T-cell (primary cell): ENCODE results near the gene TMA7B. TPM values are rescaled to one million over a fixed set of nuclear protein-coding genes. Genes with fewer than 3 reads are reported as not detected.
A peak's percentile ranks its signal among the peaks of the same experiment; 100 is the strongest.

Source experiments
- ATAC-seq, 4 experiments: fragments of 200-7000 bp in 3 of 4; fragments of 150-1000 bp in 1 of 4; cut with Tn5 transposase; replicated peaks in 1 of 4; 1 replicate in 3 of 4; 2 replicates in 1 of 4; pipeline ENCODE4 v1.10.0; 2021; ENCODE audit warnings: moderate library complexity in 3 of 4, mild to moderate bottlenecking in 2 of 4, moderate number of reproducible peaks in 1 of 4
- CTCF ChIA-PET, 2 donors: fragments of 300-600 bp; sonication (Branson Sonifier 250); formaldehyde crosslinking; loops; one replicate each; lab custom pipeline; 2022; ENCODE audit warnings: antibody characterized with exemption in 2 of 2; lab: Charles Lee
- POLR2A ChIA-PET, 2 donors: fragments of 300-600 bp; sonication (Branson Sonifier 250); formaldehyde crosslinking; loops; one replicate each; lab custom pipeline; 2022; ENCODE audit warnings: antibody characterized with exemption in 2 of 2; lab: Charles Lee
- DNase-seq, 35 experiments: peaks; one replicate each; pipeline versions ENCODE4 v3.0.0 to v3.0.0-alpha.2; 2013 to 2023
- H3K27ac ChIP-seq: one replicate; pipeline ENCODE4 v1.5.1; 2013; ENCODE audit warnings: low read length
- H3K27me3 ChIP-seq, 2 experiments: replicated peaks in 1 of 2; 1 replicate in 1 of 2; 2 replicates in 1 of 2; pipeline versions ENCODE4 v1.6.1 to v1.7.0; 2013; ENCODE audit warnings: low read length in 1 of 2, mixed read lengths in 1 of 2; ENCODE audit not compliant: control insufficient read depth in 2 of 2, insufficient read depth in 2 of 2; ENCODE audit errors: extremely low read depth in 1 of 2
- H3K36me3 ChIP-seq, 2 donors: 1 replicate in 1 of 2; 2 replicates in 1 of 2; pipeline versions ENCODE4 v1.6.1 to v1.7.0; 2013; ENCODE audit warnings: low read length in 1 of 2; ENCODE audit not compliant: control insufficient read depth in 2 of 2, insufficient read depth in 1 of 2; ENCODE audit errors: extremely low read depth in 1 of 2
- H3K4me1 ChIP-seq, 2 experiments: 1 replicate in 1 of 2; 2 replicates in 1 of 2; pipeline versions ENCODE4 v1.6.1 to v1.7.0; 2013; ENCODE audit warnings: low read length in 2 of 2, mixed read lengths in 1 of 2; ENCODE audit not compliant: insufficient read depth in 2 of 2, control insufficient read depth in 1 of 2; ENCODE audit errors: extremely low read depth in 1 of 2
- H3K4me3 ChIP-seq, 2 donors: 1 replicate in 1 of 2; 2 replicates in 1 of 2; pipeline versions ENCODE4 v1.5.1 to v1.7.0; 2013; ENCODE audit warnings: mild to moderate bottlenecking in 2 of 2, low read length in 1 of 2, moderate library complexity in 1 of 2; ENCODE audit not compliant: control insufficient read depth in 1 of 2; ENCODE audit errors: extremely low read depth in 1 of 2
- H3K9me3 ChIP-seq: 2 replicates; pipeline ENCODE4 v1.7.0; 2013
- H3K27ac Mint-ChIP-seq, 2 donors: one replicate each; pipeline ENCODE4 v1.8.0; 2020 to 2021; ENCODE audit warnings: mild to moderate bottlenecking in 2 of 2, mixed read lengths in 2 of 2
- H3K27me3 Mint-ChIP-seq, 2 donors: one replicate each; pipeline ENCODE4 v1.8.0; 2021 to 2022; ENCODE audit warnings: mixed read lengths in 2 of 2
- H3K36me3 Mint-ChIP-seq: one replicate; pipeline ENCODE4 v1.8.0; 2021; ENCODE audit warnings: mixed read lengths
- H3K4me1 Mint-ChIP-seq, 3 donors: one replicate each; pipeline ENCODE4 v1.8.0; 2020 to 2022; ENCODE audit warnings: mixed read lengths in 3 of 3, mild to moderate bottlenecking in 1 of 3
- H3K4me3 Mint-ChIP-seq, 3 donors: one replicate each; pipeline ENCODE4 v1.8.0; 2020 to 2022; ENCODE audit warnings: mild to moderate bottlenecking in 3 of 3, mixed read lengths in 3 of 3, moderate library complexity in 3 of 3
- H3K9me3 Mint-ChIP-seq, 3 donors: one replicate each; pipeline ENCODE4 v1.8.0; 2020 to 2022; ENCODE audit warnings: mixed read lengths in 3 of 3
- WGBS: methylation state at CpG from one replicate; pipeline ENCODE4 v1.1.5; 2013; ENCODE audit warnings: missing lambda C conversion rate; ENCODE audit not compliant: insufficient coverage; 5-methylcytosine and 5-hydroxymethylcytosine counted together
- total RNA-seq, 35 experiments: library from RNA in 6 of 35; stranded (reverse) in 6 of 35; fragments of 120-200 nt in 1 of 35; gene quantifications; one replicate each; pipeline versions ENCODE4 v1.2.1 to v1.2.4 and lab custom pipeline; 2013 to 2026

TMA7B gene
- total RNA-seq, 5 donors from 2014 or later (not counting 1 experiment from before 2014, with no cell fraction given), result 7.8 to 18.9 (median 9.0) TPM

DNA sequence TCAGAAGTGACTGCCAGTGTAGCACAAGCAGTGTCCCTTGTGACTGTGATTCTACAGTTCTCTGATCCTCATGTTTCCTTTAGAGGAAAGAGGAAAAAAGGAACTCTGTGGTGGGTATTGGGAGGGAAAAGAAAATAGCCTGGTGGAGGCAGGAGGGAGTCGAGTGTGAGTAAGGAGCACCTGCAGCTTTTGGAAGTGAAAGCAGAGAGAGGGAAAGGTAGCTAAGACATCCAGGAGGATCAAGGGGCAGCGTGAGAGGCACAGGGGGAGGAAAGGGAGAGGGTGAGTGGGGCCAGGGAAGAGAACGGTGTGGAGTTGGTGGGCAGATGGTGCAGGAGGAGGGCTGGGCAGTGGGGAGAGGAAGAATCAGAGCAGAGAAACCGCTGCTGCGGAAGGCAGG is 12.4 kb downstream of the TMA7B start:
- Histone ChIP-seq H3K9me3 (no peaks in the 10 kb centered on the region), H3K4me3 (no peak overlapping the region), H3K4me1 (no peaks in the 10 kb centered on the region), H3K36me3 (peaks cover 32 to 82% of the 10 kb centered on the region in 2 donors), H3K27me3 (no peaks in the 10 kb centered on the region), H3K27ac (no peak overlapping the region)
- no peaks in the 10 kb centered on the region for H3K27me3 Mint-ChIP-seq
- 90% methylated on average over 4 of the region's 5 CpGs for WGBS
- no peak for DNase-seq
- no peak for ATAC-seq
- H3K36me3 Mint-ChIP-seq, result peaks cover 73% of the 10 kb centered on the region
- no peak overlapping the region for H3K4me3 Mint-ChIP-seq
- POLR2A ChIA-PET, result interaction anchor here in 1 of 2 donors (0.6 kb wide), 1 partner anchor 20 kb away, joined by 3 read pairs; no protein-coding TSS in a partner anchor
- no peaks in the 10 kb centered on the region for H3K9me3 Mint-ChIP-seq
- H3K27ac Mint-ChIP-seq, result peak overlapping the region; percentile 39 to 80
- CTCF ChIA-PET, result interaction anchor here in 1 of 2 donors (0.8 kb wide), 1 partner anchor 31 kb away, joined by 4 read pairs; no protein-coding TSS in a partner anchor
- H3K4me1 Mint-ChIP-seq, result peaks cover 0 to 16% (median 0%) of the 10 kb centered on the region in 3 donors

DNA sequence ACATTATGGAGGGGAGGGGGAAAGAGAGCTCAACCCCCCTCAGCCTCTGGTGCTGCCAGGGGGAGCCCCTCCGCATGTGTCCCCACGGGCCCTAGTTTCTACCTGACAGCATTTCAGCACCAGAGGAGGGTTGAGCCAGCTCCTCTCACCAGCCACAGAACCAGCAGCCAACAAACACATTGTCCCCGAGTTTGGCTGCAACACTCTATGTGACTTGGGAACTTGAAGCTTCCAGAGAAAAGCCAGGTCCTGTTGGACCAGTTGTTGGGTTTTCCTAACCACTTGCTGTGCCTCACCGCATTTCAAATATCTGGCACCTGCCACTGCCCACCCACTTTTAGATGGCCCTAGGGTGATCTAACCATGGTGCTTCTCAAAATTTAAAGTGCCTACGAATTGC is 13.5 kb downstream of the TMA7B start:
- Mint-ChIP-seq H3K27ac (peak overlapping the region in 1 of 2 donors; percentile 39), H3K4me3 (no peak overlapping the region), H3K36me3 (peaks cover 65% of the 10 kb centered on the region), H3K27me3 (no peaks in the 10 kb centered on the region), H3K4me1 (peaks cover 0 to 12% (median 2%) of the 10 kb centered on the region in 3 donors), H3K9me3 (no peaks in the 10 kb centered on the region)
- Histone ChIP-seq H3K27ac (no peak overlapping the region), H3K27me3 (no peaks in the 10 kb centered on the region), H3K36me3 (peaks cover 32 to 72% of the 10 kb centered on the region in 2 donors), H3K4me3 (no peak overlapping the region), H3K9me3 (no peaks in the 10 kb centered on the region), H3K4me1 (no peaks in the 10 kb centered on the region)
- 77% methylated on average over 3 of the region's 5 CpGs for WGBS
- no peak for ATAC-seq
- ChIA-PET POLR2A (interaction anchor here in 1 of 2 donors (0.5 kb wide), 2 partner anchors 20 to 53 kb away, joined by 3 to 7 read pairs; no protein-coding TSS in a partner anchor), CTCF (interaction anchor here in 1 of 2 donors (0.6 kb wide), 1 partner anchor 20 kb away, joined by 4 read pairs; no protein-coding TSS in a partner anchor)
- DNase-seq, result no peak

DNA sequence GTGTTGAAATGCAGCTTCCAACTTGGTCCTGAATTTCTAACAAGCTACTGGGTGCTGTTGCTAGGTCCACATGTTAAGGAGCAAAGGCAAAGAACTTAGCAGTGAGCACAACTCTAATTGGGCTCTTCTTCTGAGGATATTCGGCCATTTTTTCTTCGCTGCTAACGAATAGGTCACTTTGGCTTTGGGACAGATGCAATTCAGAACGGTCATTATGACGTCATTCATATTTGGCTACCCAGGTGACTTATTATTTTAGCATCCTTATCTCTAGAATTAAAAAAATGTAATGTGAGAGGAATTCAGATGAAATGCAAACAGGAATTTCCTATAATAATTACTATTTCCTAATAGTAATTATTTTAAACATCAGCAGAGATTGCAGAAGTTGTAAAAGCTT is 13.9 kb downstream of the TMA7B start:
- Mint-ChIP-seq H3K9me3 (no peaks in the 10 kb centered on the region), H3K4me3 (no peak overlapping the region), H3K4me1 (peaks cover 3 to 11% (median 5%) of the 10 kb centered on the region in 3 donors), H3K36me3 (peaks cover 61% of the 10 kb centered on the region), H3K27me3 (no peaks in the 10 kb centered on the region), H3K27ac (peak overlapping the region in 1 of 2 donors; percentile 39)
- Histone ChIP-seq H3K4me3 (no peak overlapping the region), H3K4me1 (no peaks in the 10 kb centered on the region), H3K36me3 (peaks cover 32 to 67% of the 10 kb centered on the region in 2 donors), H3K27ac (no peak overlapping the region), H3K9me3 (no peaks in the 10 kb centered on the region), H3K27me3 (no peaks in the 10 kb centered on the region)
- DNase-seq (no peak), ATAC-seq (no peak)
- POLR2A ChIA-PET, result interaction anchor here in 1 of 2 donors (0.5 to 0.6 kb wide), 2 partner anchors 190 to 421 kb away, joined by 3 to 7 read pairs; no protein-coding TSS in a partner anchor
- CTCF ChIA-PET, result interaction anchor here in 1 of 2 donors (0.6 kb wide), 1 partner anchor 20 kb away, joined by 4 read pairs; no protein-coding TSS in a partner anchor
- WGBS, result no CpG with 5 or more reads among the region's 5 CpGs

DNA sequence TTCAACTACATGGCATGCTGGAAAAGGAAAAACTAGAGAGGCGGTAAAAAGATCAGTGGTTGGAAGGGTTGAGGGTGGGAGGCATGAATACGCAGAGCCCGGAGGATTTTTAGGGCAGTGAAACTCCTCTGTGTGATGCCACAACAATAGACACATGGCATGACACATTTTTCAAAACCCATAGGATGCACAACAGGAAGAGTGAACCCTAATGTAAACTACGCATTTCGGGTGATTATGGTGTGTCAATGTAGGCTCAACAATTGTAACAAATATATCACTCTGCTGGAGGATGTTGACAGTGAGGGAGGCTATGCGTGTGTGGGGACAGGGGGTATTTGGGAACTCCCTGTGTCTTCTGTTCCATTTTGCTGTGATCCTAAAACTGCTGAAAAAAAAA is 18.9 kb downstream of the TMA7B start:
- no peak overlapping the region for H3K4me3 Mint-ChIP-seq

DNA sequence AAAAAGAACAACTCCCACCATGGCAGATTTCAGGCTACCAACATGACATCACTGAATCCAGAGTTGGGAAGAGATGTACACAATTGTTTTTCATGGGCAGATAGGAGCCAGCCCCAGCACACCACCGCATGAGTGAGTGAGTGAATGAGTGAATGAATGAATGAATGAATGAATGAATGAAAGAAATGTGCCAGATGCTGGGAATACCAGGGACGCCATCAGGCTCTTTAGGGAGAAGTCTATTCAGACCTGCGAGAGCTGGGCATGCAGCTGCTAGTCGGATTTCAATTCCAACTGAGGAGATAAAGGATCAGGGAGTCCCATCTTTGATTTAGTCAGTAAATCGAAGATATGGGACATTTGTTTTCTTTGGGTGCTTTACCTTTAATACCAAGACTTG is 19.3 kb downstream of the TMA7B start:
- Mint-ChIP-seq H3K9me3 (no peaks in the 10 kb centered on the region), H3K36me3 (peaks cover 17% of the 10 kb centered on the region), H3K27ac (peak overlapping the region in 1 of 2 donors; percentile 81), H3K27me3 (no peaks in the 10 kb centered on the region), H3K4me1 (peaks cover 29 to 33% (median 33%) of the 10 kb centered on the region in 3 donors), H3K4me3 (no peak overlapping the region)
- H3K36me3 ChIP-seq, result peaks cover 0 to 15% of the 10 kb centered on the region in 2 donors
- ChIA-PET POLR2A (no interaction called here), CTCF (interaction anchor here in 1 of 2 donors (1.0 kb wide), 1 partner anchor 17 kb away, joined by 3 read pairs; no protein-coding TSS in a partner anchor)
- H3K27ac ChIP-seq, result no peak overlapping the region
- ATAC-seq (no peak), DNase-seq (no peak)
- 88% methylated on average over 2 of the region's 5 CpGs for WGBS
- H3K4me3 ChIP-seq, result no peak overlapping the region
- no peaks in the 10 kb centered on the region for H3K9me3 ChIP-seq
- peaks cover 11 to 12% of the 10 kb centered on the region in 2 experiments for H3K4me1 ChIP-seq
- H3K27me3 ChIP-seq, result no peaks in the 10 kb centered on the region

More for the DNA sequence above, 18.9 kb downstream of the TMA7B start:
- H3K9me3 ChIP-seq, result no peaks in the 10 kb centered on the region
- WGBS, result 80% methylated on average over 1 of the region's 6 CpGs
- ChIA-PET CTCF (interaction anchor here in 1 of 2 donors (0.6 kb wide), 1 partner anchor 89 kb away, joined by 3 read pairs; no protein-coding TSS in a partner anchor), POLR2A (no interaction called here)
- no peak overlapping the region for H3K27ac ChIP-seq
- peaks cover 11 to 12% of the 10 kb centered on the region in 2 experiments for H3K4me1 ChIP-seq
- H3K4me1 Mint-ChIP-seq, result peaks cover 28 to 33% (median 32%) of the 10 kb centered on the region in 3 donors
- H3K27me3 ChIP-seq, result no peaks in the 10 kb centered on the region
- peaks cover under 1 to 18% of the 10 kb centered on the region in 2 donors for H3K36me3 ChIP-seq
- ATAC-seq (peak in 2 of 4 experiments; percentile 24 to 59), DNase-seq (no peak)
- H3K27me3 Mint-ChIP-seq, result no peaks in the 10 kb centered on the region
- peaks cover 17% of the 10 kb centered on the region for H3K36me3 Mint-ChIP-seq
- H3K27ac Mint-ChIP-seq, result peak overlapping the region; percentile 58 to 81
- no peaks in the 10 kb centered on the region for H3K9me3 Mint-ChIP-seq
- no peak overlapping the region for H3K4me3 ChIP-seq

DNA sequence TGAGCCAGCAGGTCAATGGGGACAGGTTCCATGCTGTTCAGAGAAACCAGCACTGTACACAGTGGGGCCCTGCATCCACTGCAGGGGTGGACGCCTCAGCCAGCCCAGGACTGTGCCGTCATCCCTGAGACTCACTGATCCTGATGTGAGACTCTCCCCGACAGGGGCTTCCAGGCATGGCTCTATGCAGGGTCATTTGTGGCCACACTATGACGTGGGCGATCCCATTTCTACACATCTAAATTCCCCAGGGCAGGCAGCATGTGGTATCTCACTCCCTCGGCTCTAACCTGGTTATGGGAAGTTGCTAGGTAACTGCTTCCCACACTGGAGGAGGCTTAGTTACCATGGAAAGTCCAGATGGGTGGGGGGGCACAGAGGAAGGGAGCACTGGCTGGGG is 20.4 kb downstream of the TMA7B start:
- Mint-ChIP-seq H3K36me3 (peaks cover 10% of the 10 kb centered on the region), H3K4me1 (peaks cover 34 to 39% (median 36%) of the 10 kb centered on the region in 3 donors), H3K4me3 (peak overlapping the region in 1 of 3 donors; percentile 48), H3K9me3 (no peaks in the 10 kb centered on the region), H3K27ac (peak overlapping the region; percentile 55 to 81), H3K27me3 (no peaks in the 10 kb centered on the region)
- ChIA-PET CTCF (no interaction called here), POLR2A (no interaction called here)
- Histone ChIP-seq H3K27me3 (no peaks in the 10 kb centered on the region), H3K4me1 (peaks cover 18 to 19% of the 10 kb centered on the region in 2 experiments), H3K36me3 (peaks cover 0 to 11% of the 10 kb centered on the region in 2 donors), H3K9me3 (no peaks in the 10 kb centered on the region), H3K4me3 (no peak overlapping the region), H3K27ac (no peak overlapping the region)
- ATAC-seq, result peak in 2 of 4 experiments; percentile 8 to 11
- WGBS, result 93% methylated on average over 4 of the region's 6 CpGs
- DNase-seq, result no peak
